ENCODE measurements around the gene CLEC1B. TPM values are rescaled to one million over a fixed set of nuclear protein-coding genes. Genes with fewer than 3 reads are reported as not detected.
"Not testable (repeated sequence)": the region's sequence is repeated elsewhere in the genome, so short reads cannot be mapped to it uniquely, and the experiment has no call there.

The CLEC1B gene
- total and polyA plus RNA-seq, 2 donors (not counting 3 experiments of a cell fraction or from before 2014, with no cell fraction given), result not detected

DNA sequence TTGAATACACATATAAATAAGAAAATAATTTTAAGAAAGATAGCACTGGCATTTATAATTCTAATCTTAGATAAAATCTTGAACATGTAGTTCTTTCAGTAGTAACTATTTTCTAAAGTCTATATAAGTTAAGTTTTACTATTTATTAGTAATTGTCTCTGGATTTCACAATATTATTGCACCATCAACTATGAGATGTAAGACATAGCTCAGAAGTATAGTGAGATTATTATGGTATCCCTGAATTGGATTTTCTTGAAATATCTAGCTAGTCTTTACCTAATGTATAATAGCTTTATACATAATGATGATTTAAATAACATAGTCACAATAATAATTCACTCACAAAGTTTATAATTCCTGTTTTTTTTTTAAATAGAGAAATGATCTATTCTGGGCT is 21.0 kb downstream of the CLEC1B start:
- POLR2A ChIA-PET, result no interaction called here
- H3K9me3 ChIP-seq (replicated peaks; ENCODE audit: control insufficient read depth, insufficient read depth, low read length), result no peaks in the 10 kb centered on the region
- CTCF ChIA-PET, result interaction anchor here (1.1 to 1.9 kb wide), 2 partner anchors 16 to 32 kb away, joined by 3 to 6 read pairs; no protein-coding TSS in a partner anchor

DNA sequence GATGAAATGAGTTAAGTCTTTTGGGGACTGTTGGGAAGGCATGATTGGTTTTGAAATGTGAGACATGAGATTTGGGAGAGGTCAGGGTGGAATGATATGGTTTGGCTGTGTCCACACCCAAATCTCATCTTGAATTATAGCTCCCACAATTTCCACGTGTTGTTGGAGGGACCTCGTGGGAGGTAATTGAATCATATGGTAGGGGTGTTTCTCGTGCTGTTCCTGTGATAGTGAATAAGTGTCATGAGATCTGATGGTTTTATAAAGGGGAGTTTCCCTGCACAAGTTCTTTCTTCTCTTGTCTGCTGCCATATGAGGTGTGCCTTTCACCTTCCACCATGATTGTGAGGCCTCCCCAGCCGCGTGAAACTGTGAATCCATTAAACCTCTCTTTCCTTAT is 22.3 kb downstream of the CLEC1B start:
- dilution Hi-C loops (cut with MboI; ENCODE audit: extremely low pct_ligation_motif_present, low sequenced_read_pairs); H3K79me2 ChIP-seq (ENCODE audit: control insufficient read depth, insufficient read depth, low read length); H3K27me3 ChIP-seq (ENCODE audit: control insufficient read depth in 2 of 2, insufficient read depth in 2 of 2, low read length in 2 of 2); H3K4me2 ChIP-seq (ENCODE audit: insufficient read depth, low read length); H3K4me1 ChIP-seq (ENCODE audit: control insufficient read depth, extremely low read depth, insufficient read depth, low read length); H3K4me3 ChIP-seq (replicated peaks in 1 of 3; ENCODE audit: insufficient read depth in 1 of 3, low read depth in 1 of 3, low read length in 3 of 3); POLR2A ChIA-PET; H2AFZ ChIP-seq (ENCODE audit: low read depth, low read length); intact Hi-C loops (cut with micrococcal nuclease); BruUV-seq (replicated peaks); H3K36me3 ChIP-seq (ENCODE audit: control insufficient read depth in 2 of 2, extremely low read depth in 1 of 2, insufficient read depth in 2 of 2, low read length in 2 of 2); FAIRE-seq; DNase-seq (ENCODE audit: low read depth, low spot score); CTCF ChIA-PET; H3K27ac ChIP-seq (ENCODE audit: insufficient read depth, low read depth, low read length); H4K20me1 ChIP-seq (replicated peaks; ENCODE audit: control insufficient read depth, extremely low read depth, insufficient read depth, low read length); H3K9ac ChIP-seq (replicated peaks; ENCODE audit: extremely low read depth, insufficient read depth, low read length); H3K9me1 ChIP-seq (replicated peaks; ENCODE audit: control insufficient read depth, extremely low read depth, insufficient read depth, low read length); H3K9me3 ChIP-seq (replicated peaks; ENCODE audit: control insufficient read depth, insufficient read depth, low read length): not testable (repeated sequence)

More for the DNA sequence above, 21.0 kb downstream of the CLEC1B start:
- TF ChIP-seq POLR2AphosphoS5 (IDR thresholded peaks at IDR 0.05; ENCODE audit: insufficient read depth, low read depth, low read length) (no peak), FOS (IDR thresholded peaks at IDR 0.05; ENCODE audit: borderline replicate concordance, insufficient read depth, low read length) (no peak), GATA2 (IDR thresholded peaks at IDR 0.05; ENCODE audit: insufficient read depth, insufficient read length, low read depth, low read length) (no peak), JUN (IDR thresholded peaks at IDR 0.05; ENCODE audit: borderline replicate concordance, insufficient read depth, insufficient read length, low read depth) (no peak), POLR2A (IDR thresholded peaks at IDR 0.05; ENCODE audit: low read depth, low read length) (no peak), EZH2 (IDR thresholded peaks at IDR 0.05; ENCODE audit: borderline replicate concordance, low read depth, low read length, severe bottlenecking) (no peak), MYC (IDR thresholded peaks at IDR 0.05; ENCODE audit: low read depth, low read length) (no peak)
- TF ChIP-seq, protein P1, sequence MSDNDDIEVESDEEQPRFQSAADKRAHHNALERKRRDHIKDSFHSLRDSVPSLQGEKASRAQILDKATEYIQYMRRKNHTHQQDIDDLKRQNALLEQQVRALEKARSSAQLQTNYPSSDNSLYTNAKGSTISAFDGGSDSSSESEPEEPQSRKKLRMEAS (IDR thresholded peaks at IDR 0.05; ENCODE audit: insufficient read depth, insufficient read length), result no peak
- TF ChIP-seq, protein P2, sequence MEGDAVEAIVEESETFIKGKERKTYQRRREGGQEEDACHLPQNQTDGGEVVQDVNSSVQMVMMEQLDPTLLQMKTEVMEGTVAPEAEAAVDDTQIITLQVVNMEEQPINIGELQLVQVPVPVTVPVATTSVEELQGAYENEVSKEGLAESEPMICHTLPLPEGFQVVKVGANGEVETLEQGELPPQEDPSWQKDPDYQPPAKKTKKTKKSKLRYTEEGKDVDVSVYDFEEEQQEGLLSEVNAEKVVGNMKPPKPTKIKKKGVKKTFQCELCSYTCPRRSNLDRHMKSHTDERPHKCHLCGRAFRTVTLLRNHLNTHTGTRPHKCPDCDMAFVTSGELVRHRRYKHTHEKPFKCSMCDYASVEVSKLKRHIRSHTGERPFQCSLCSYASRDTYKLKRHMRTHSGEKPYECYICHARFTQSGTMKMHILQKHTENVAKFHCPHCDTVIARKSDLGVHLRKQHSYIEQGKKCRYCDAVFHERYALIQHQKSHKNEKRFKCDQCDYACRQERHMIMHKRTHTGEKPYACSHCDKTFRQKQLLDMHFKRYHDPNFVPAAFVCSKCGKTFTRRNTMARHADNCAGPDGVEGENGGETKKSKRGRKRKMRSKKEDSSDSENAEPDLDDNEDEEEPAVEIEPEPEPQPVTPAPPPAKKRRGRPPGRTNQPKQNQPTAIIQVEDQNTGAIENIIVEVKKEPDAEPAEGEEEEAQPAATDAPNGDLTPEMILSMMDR (IDR thresholded peaks at IDR 0.05; ENCODE audit: extremely low read depth in 1 of 2, insufficient read depth in 1 of 2, low read depth in 1 of 2, low read length in 2 of 2), result no peak
- BruUV-seq (replicated peaks), result no TSS peak
- Histone ChIP-seq H3K36me3 (ENCODE audit: control insufficient read depth in 2 of 2, extremely low read depth in 1 of 2, insufficient read depth in 2 of 2, low read length in 2 of 2) (no peaks in the 10 kb centered on the region), H3K4me1 (ENCODE audit: control insufficient read depth, extremely low read depth, insufficient read depth, low read length) (no peaks in the 10 kb centered on the region), H3K27me3 (ENCODE audit: control insufficient read depth in 2 of 2, insufficient read depth in 2 of 2, low read length in 2 of 2) (peaks cover 4 to 5% of the 10 kb centered on the region in 2 experiments), H3K27ac (ENCODE audit: insufficient read depth, low read depth, low read length) (no peak overlapping the region), H3K4me3 (replicated peaks in 1 of 3; ENCODE audit: insufficient read depth in 1 of 3, low read depth in 1 of 3, low read length in 3 of 3) (no peak overlapping the region), H3K4me2 (ENCODE audit: insufficient read depth, low read length) (no peak overlapping the region), H3K9me1 (replicated peaks; ENCODE audit: control insufficient read depth, extremely low read depth, insufficient read depth, low read length) (no peaks in the 10 kb centered on the region), H3K9ac (replicated peaks; ENCODE audit: extremely low read depth, insufficient read depth, low read length) (no peak overlapping the region), H4K20me1 (replicated peaks; ENCODE audit: control insufficient read depth, extremely low read depth, insufficient read depth, low read length) (no peaks in the 10 kb centered on the region), H2AFZ (ENCODE audit: low read depth, low read length) (no peak overlapping the region), H3K79me2 (ENCODE audit: control insufficient read depth, insufficient read depth, low read length) (no peaks in the 10 kb centered on the region)
- FAIRE-seq (no peak), DNase-seq (ENCODE audit: low read depth, low spot score) (no peak)
- intact Hi-C loops (cut with micrococcal nuclease), result no loop called here
- dilution Hi-C loops (cut with MboI; ENCODE audit: extremely low pct_ligation_motif_present, low sequenced_read_pairs), result no loop called here
